ENCODE results near the gene GZMM. TPM values are rescaled to one million over a fixed set of nuclear protein-coding genes. Genes with fewer than 3 reads are reported as not detected.

Gene GZMM
- total RNA-seq, 2 experiments from 2014 or later: 41.6 to 46.3 TPM

DNA sequence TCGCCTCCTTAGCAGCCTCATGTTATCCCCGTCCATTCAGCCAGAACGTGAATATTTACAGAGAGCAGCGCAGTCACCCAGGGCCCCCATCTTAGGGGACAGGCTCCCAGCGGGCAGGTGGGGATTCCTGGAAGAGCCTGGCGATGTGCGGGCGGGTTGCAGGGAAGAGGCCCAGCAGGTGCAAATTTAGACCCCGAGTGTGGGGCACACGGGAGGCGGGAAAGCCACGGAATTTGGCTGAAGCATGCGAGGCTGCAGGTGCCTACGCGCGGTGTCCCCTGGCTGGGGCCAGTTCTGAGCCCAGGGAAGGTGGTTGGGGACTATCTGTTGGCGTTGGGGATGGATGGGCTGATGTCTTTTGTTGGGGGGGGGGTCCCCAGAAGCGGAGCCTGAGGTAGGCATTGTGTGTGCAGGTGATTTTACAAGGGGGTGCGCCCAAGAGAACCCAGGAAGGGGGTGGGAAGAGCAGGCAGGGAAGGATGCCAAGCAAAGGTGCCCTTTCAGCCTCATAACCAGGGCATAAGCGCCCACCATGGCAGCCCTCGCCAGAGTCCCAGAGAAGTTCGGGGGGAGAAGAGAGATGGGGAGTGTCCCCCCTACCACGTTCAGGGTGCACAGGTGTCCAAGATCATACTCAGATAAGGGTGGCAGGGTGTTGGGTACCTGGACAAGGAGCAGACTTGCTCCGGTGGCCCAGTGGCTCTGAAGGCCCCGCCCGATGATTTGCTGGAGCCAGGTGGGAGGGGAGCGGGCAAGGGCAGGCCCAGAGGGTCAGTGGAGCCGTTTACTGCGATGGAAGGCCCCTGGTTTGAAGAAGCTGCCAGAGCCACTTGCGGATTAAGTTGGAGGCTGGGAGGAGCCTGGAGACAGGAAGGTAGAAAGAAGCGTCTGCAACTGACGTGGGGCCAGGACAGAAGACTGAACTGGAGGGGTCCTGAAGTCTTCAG lies 35.4 kb upstream of the GZMM start:
- H3K27ac ChIP-seq (ENCODE audit: low read depth in 1 of 2, low read length in 2 of 2): peak overlapping the region; percentile 60 to 88
- H3K27me3 Mint-ChIP-seq: no peaks in the 10 kb centered on the region
- ATAC-seq (ENCODE audit: poor library complexity) (no peak), DNase-seq (peak in 1 of 14 experiments; percentile 49)
- H3K9me3 ChIP-seq (ENCODE audit: control insufficient read depth in 1 of 2, insufficient read depth in 1 of 2, low read length in 2 of 2): peaks cover 0 to 6% of the 10 kb centered on the region in 2 experiments
- peak overlapping the region; percentile 98 for H3K4me3 Mint-ChIP-seq
- ChIA-PET CTCF (no interaction called here), POLR2A (interaction anchor here (3.7 kb wide), 1 partner anchor 12 kb away, joined by 35 read pairs; no protein-coding TSS in a partner anchor)
- H3K4me1 ChIP-seq (ENCODE audit: insufficient read depth, low read length): peaks cover 74% of the 10 kb centered on the region
- TF ChIP-seq, protein P1, sequence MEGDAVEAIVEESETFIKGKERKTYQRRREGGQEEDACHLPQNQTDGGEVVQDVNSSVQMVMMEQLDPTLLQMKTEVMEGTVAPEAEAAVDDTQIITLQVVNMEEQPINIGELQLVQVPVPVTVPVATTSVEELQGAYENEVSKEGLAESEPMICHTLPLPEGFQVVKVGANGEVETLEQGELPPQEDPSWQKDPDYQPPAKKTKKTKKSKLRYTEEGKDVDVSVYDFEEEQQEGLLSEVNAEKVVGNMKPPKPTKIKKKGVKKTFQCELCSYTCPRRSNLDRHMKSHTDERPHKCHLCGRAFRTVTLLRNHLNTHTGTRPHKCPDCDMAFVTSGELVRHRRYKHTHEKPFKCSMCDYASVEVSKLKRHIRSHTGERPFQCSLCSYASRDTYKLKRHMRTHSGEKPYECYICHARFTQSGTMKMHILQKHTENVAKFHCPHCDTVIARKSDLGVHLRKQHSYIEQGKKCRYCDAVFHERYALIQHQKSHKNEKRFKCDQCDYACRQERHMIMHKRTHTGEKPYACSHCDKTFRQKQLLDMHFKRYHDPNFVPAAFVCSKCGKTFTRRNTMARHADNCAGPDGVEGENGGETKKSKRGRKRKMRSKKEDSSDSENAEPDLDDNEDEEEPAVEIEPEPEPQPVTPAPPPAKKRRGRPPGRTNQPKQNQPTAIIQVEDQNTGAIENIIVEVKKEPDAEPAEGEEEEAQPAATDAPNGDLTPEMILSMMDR (IDR thresholded peaks at IDR 0.05): no peak
- intact Hi-C loops (cut with DNase I, micrococcal nuclease): loop anchor here in 1 of 2 experiments (5.0 to 10.0 kb wide), 4 partner anchors 64 to 289 kb away; partner anchors contain the start of genes BSG, MIER2, PLPP2 and PTBP1
- peak overlapping the region; percentile 91 for H3K4me3 ChIP-seq (ENCODE audit: low read length)
- H3K27me3 ChIP-seq (ENCODE audit: control insufficient read depth in 1 of 2, insufficient read depth in 2 of 2, low read length in 2 of 2): no peaks in the 10 kb centered on the region
- no peaks in the 10 kb centered on the region for H3K9me3 Mint-ChIP-seq
- H3K36me3 Mint-ChIP-seq (ENCODE audit: low read depth): peaks cover 17% of the 10 kb centered on the region
- peaks cover 9% of the 10 kb centered on the region for H3K36me3 ChIP-seq (ENCODE audit: insufficient read depth, low read length)
- peak overlapping the region; percentile 94 for H3K27ac Mint-ChIP-seq
- H3K4me1 Mint-ChIP-seq (ENCODE audit: low read depth): peaks cover 43% of the 10 kb centered on the region

DNA sequence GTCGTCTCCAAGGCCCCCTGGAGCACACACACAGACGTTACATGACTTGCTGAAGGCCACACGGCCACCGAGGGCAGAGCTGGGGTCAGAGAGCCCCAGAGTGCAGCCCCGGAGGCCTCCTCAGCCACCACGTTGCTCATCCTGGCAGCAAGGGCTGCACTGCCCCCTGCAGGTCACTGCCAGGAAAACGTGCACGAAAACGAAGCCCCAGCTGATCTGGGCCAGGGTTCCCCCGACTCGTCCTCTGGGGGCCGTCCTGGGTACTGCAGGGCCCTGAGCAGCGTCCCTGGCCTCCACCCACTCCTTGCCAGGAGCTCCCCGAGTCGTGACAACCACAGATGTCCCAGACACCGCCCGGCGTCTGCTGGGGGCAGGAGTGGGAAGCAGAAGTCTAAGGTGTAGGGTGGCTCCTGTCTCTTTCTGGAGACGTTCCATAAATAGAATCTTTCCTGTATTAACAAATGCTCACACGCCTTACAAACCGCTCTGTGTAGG lies 33.2 kb upstream of the GZMM start:
- Mint-ChIP-seq H3K27ac (peak overlapping the region; percentile 94), H3K36me3 (ENCODE audit: low read depth) (peaks cover 17% of the 10 kb centered on the region), H3K27me3 (no peaks in the 10 kb centered on the region), H3K9me3 (no peaks in the 10 kb centered on the region), H3K4me1 (ENCODE audit: low read depth) (peaks cover 49% of the 10 kb centered on the region), H3K4me3 (peak overlapping the region; percentile 90)
- TF ChIP-seq, protein P1 (IDR thresholded peaks at IDR 0.05): peak; percentile 99
- H3K27me3 ChIP-seq (ENCODE audit: control insufficient read depth in 1 of 2, insufficient read depth in 2 of 2, low read length in 2 of 2): no peaks in the 10 kb centered on the region
- H3K27ac ChIP-seq (ENCODE audit: low read depth in 1 of 2, low read length in 2 of 2): peak overlapping the region; percentile 95 to 97
- CTCF ChIA-PET: interaction anchor here (0.7 to 2.3 kb wide), 26 partner anchors 8 to 244 kb away, joined by 3 to 58 read pairs (median 7); partner anchors contain the start of genes BSG, C2CD4C, CDC34 and MADCAM1
- peaks cover 12% of the 10 kb centered on the region for H3K36me3 ChIP-seq (ENCODE audit: insufficient read depth, low read length)
- H3K4me3 ChIP-seq (ENCODE audit: low read length): peak overlapping the region; percentile 50
- H3K9me3 ChIP-seq (ENCODE audit: control insufficient read depth in 1 of 2, insufficient read depth in 1 of 2, low read length in 2 of 2): peaks cover 0 to 6% of the 10 kb centered on the region in 2 experiments
- intact Hi-C loops (cut with DNase I, micrococcal nuclease): loop anchor here (1.0 to 2.0 kb wide), 3 partner anchors 20 to 62 kb away; partner anchors contain the start of genes CDC34 (in 2 of the 2) and BSG (in 1 of the 2)
- ATAC-seq (ENCODE audit: poor library complexity) (peak; percentile 50), DNase-seq (peak; percentile 85 to 97 (median 92))
- H3K4me1 ChIP-seq (ENCODE audit: insufficient read depth, low read length): peaks cover 87% of the 10 kb centered on the region
- POLR2A ChIA-PET: interaction anchor here (0.7 to 3.7 kb wide), 13 partner anchors 10 to 382 kb away, joined by 3 to 75 read pairs (median 6); partner anchors contain the start of genes BSG, CDC34, MED16 and POLRMT

All from CD4-positive, alpha-beta T cell (primary cell).